Measurements from ENCODE around the gene ARHGAP32. TPM values are rescaled to one million over a fixed set of nuclear protein-coding genes. Genes with fewer than 3 reads are reported as not detected.

The ARHGAP32 gene
- total RNA-seq, 2 experiments from 2014 or later: 8.7 to 10.0 TPM

- H3K27ac Mint-ChIP-seq: no peak overlapping the region
- H3K27me3 ChIP-seq (ENCODE audit: control insufficient read depth in 1 of 2, insufficient read depth in 2 of 2, low read length in 2 of 2): no peaks in the 10 kb centered on the region
- H3K4me1 Mint-ChIP-seq (ENCODE audit: low read depth): peaks cover 4% of the 10 kb centered on the region
- DNase-seq: no peak
- intact Hi-C loops (cut with DNase I, micrococcal nuclease): no loop called here
- H3K4me3 Mint-ChIP-seq: no peak overlapping the region
- TF ChIP-seq CTCF (IDR thresholded peaks at IDR 0.05): no peak
- no peaks in the 10 kb centered on the region for H3K9me3 ChIP-seq (ENCODE audit: control insufficient read depth in 1 of 2, insufficient read depth in 1 of 2, low read length in 2 of 2)
- no peaks in the 10 kb centered on the region for H3K36me3 Mint-ChIP-seq (ENCODE audit: low read depth)
- ChIA-PET CTCF (no interaction called here), POLR2A (no interaction called here)
- peaks cover 6% of the 10 kb centered on the region for H3K4me1 ChIP-seq (ENCODE audit: insufficient read depth, low read length)
- H3K27me3 Mint-ChIP-seq: no peaks in the 10 kb centered on the region
- H3K36me3 ChIP-seq (ENCODE audit: insufficient read depth, low read length): no peaks in the 10 kb centered on the region
- no peaks in the 10 kb centered on the region for H3K9me3 Mint-ChIP-seq
- no peak overlapping the region for H3K27ac ChIP-seq (ENCODE audit: low read depth in 1 of 2, low read length in 2 of 2)
- H3K4me3 ChIP-seq (ENCODE audit: low read length): no peak overlapping the region
- ATAC-seq (ENCODE audit: poor library complexity): no peak
Measured at GRCh38 chr11:128927108-128927461, 265.0 kb downstream of the ARHGAP32 start.

GRCh38 chr11:128926437-128927107, 265.6 kb downstream of the ARHGAP32 start:
- peaks cover 4% of the 10 kb centered on the region for H3K4me1 Mint-ChIP-seq (ENCODE audit: low read depth)
- no peaks in the 10 kb centered on the region for H3K9me3 Mint-ChIP-seq
- CTCF ChIA-PET: no interaction called here
- Histone ChIP-seq H3K9me3 (ENCODE audit: control insufficient read depth in 1 of 2, insufficient read depth in 1 of 2, low read length in 2 of 2) (no peaks in the 10 kb centered on the region), H3K4me3 (ENCODE audit: low read length) (no peak overlapping the region), H3K27ac (ENCODE audit: low read depth in 1 of 2, low read length in 2 of 2) (no peak overlapping the region), H3K27me3 (ENCODE audit: control insufficient read depth in 1 of 2, insufficient read depth in 2 of 2, low read length in 2 of 2) (no peaks in the 10 kb centered on the region), H3K4me1 (ENCODE audit: insufficient read depth, low read length) (peaks cover 6% of the 10 kb centered on the region), H3K36me3 (ENCODE audit: insufficient read depth, low read length) (no peaks in the 10 kb centered on the region)
- H3K36me3 Mint-ChIP-seq (ENCODE audit: low read depth): no peaks in the 10 kb centered on the region
- POLR2A ChIA-PET: no interaction called here
- ATAC-seq (ENCODE audit: poor library complexity) (no peak), DNase-seq (no peak)
- H3K27me3 Mint-ChIP-seq: no peaks in the 10 kb centered on the region
- intact Hi-C loops (cut with DNase I, micrococcal nuclease): no loop called here
- TF ChIP-seq CTCF (IDR thresholded peaks at IDR 0.05): no peak
- no peak overlapping the region for H3K4me3 Mint-ChIP-seq
- H3K27ac Mint-ChIP-seq: no peak overlapping the region

GRCh38 chr11:128926000-128926399, 266.1 kb downstream of the ARHGAP32 start:
- no peaks in the 10 kb centered on the region for H3K27me3 ChIP-seq (ENCODE audit: control insufficient read depth in 1 of 2, insufficient read depth in 2 of 2, low read length in 2 of 2)
- CTCF ChIA-PET: no interaction called here
- POLR2A ChIA-PET: no interaction called here
- no peaks in the 10 kb centered on the region for H3K36me3 ChIP-seq (ENCODE audit: insufficient read depth, low read length)
- ATAC-seq (ENCODE audit: poor library complexity) (no peak), DNase-seq (no peak)
- Mint-ChIP-seq H3K9me3 (no peaks in the 10 kb centered on the region), H3K4me3 (no peak overlapping the region), H3K27ac (no peak overlapping the region), H3K4me1 (ENCODE audit: low read depth) (peaks cover 4% of the 10 kb centered on the region), H3K36me3 (ENCODE audit: low read depth) (no peaks in the 10 kb centered on the region), H3K27me3 (no peaks in the 10 kb centered on the region)
- peaks cover 6% of the 10 kb centered on the region for H3K4me1 ChIP-seq (ENCODE audit: insufficient read depth, low read length)
- no peak for TF ChIP-seq CTCF (IDR thresholded peaks at IDR 0.05)
- intact Hi-C loops (cut with DNase I, micrococcal nuclease): no loop called here
- H3K9me3 ChIP-seq (ENCODE audit: control insufficient read depth in 1 of 2, insufficient read depth in 1 of 2, low read length in 2 of 2): no peaks in the 10 kb centered on the region
- H3K4me3 ChIP-seq (ENCODE audit: low read length): no peak overlapping the region
- no peak overlapping the region for H3K27ac ChIP-seq (ENCODE audit: low read depth in 1 of 2, low read length in 2 of 2)
